H1 (cell line): ENCODE data around the gene OR9G4. TPM values are rescaled to one million over a fixed set of nuclear protein-coding genes. Genes with fewer than 3 reads are reported as not detected.

Source experiments
- CHD1 ChIP-seq: IDR thresholded peaks from 2 replicates; pipeline ENCODE4 v1.6.1; 2012; ENCODE audit warnings: low read depth, low read length, improper control_type of control experiment
- CTBP2 ChIP-seq: IDR thresholded peaks from 2 replicates; pipeline ENCODE4 v1.7.0; 2011; ENCODE audit warnings: borderline replicate concordance, mild to moderate bottlenecking, moderate library complexity, mixed read lengths, low read length; ENCODE audit not compliant: insufficient read depth, insufficient read length
- CTCF ChIP-seq, 3 experiments: IDR thresholded peaks; 1 replicate in 2 of 3; 2 replicates in 1 of 3; pipeline versions ENCODE4 v1.5.1 to v1.6.1; 2011; ENCODE audit warnings: low read length in 3 of 3, mild to moderate bottlenecking in 3 of 3, inconsistent platforms in 2 of 3, low read depth in 1 of 3, moderate library complexity in 1 of 3; ENCODE audit not compliant: insufficient read depth in 1 of 3; ENCODE audit errors: control extremely low read depth in 1 of 3
- JUN ChIP-seq: IDR thresholded peaks from 2 replicates; pipeline ENCODE4 v1.6.1; 2011; ENCODE audit warnings: low read depth, mild to moderate bottlenecking, improper control_type of control experiment, low read length
- KDM4A ChIP-seq: IDR thresholded peaks from one replicate; pipeline ENCODE4 v1.7.1; 2012; ENCODE audit warnings: low read depth, mild to moderate bottlenecking, moderate library complexity, low read length, inconsistent platforms; ENCODE audit not compliant: severe bottlenecking
- NANOG ChIP-seq: IDR thresholded peaks from 2 replicates; pipeline ENCODE4 v1.6.1; 2011; ENCODE audit warnings: low read length, low read depth, mild to moderate bottlenecking, inconsistent platforms; ENCODE audit not compliant: insufficient read depth, poor library complexity, severe bottlenecking
- PHF8 ChIP-seq: fragments of 200-600 bp; sonication (generic); conservative IDR thresholded peaks from 2 replicates; pipeline ENCODE4 v1.7.1; 2012; ENCODE audit warnings: low read depth, mild to moderate bottlenecking, inconsistent platforms, low read length, moderate library complexity
- RFX5 ChIP-seq: IDR thresholded peaks from 2 replicates; pipeline ENCODE4 v1.6.1; 2011; ENCODE audit warnings: low read depth, low read length, improper control_type of control experiment, borderline replicate concordance
- SRF ChIP-seq: IDR thresholded peaks from 2 replicates; pipeline ENCODE4 v1.6.1; 2011; ENCODE audit warnings: mild to moderate bottlenecking, low read depth, low read length, moderate library complexity
- TAF7 ChIP-seq: optimal IDR thresholded peaks from 2 replicates; pipeline ENCODE3; 2011; ENCODE audit warnings: low read depth, mild to moderate bottlenecking, inconsistent platforms, low read length, moderate library complexity, borderline replicate concordance
- polyA plus RNA-seq, 7 experiments: library from polyadenylated mRNA; depleted of rRNA in 3 of 7; stranded (reverse) in 5 of 7; unstranded in 2 of 7; fragments of >200 nt in 5 of 7; fragments of 200-250 nt in 2 of 7; gene quantifications; 1 replicate in 5 of 7; 2 replicates in 1 of 7; 4 replicates in 1 of 7; pipeline versions ENCODE4 v1.2.1 to v1.2.3, GENCODE V29; 2011 to 2013; ENCODE audit warnings: missing spikeins in 2 of 7, mixed read lengths in 2 of 7
- total RNA-seq: library from RNA; stranded (reverse); fragmentation: NEBNext Ultra II Directional; extraction: Animal tissue kit (Norgen Biotek cat#: 25700); gene quantifications from 2 replicates; pipeline ENCODE4 v1.2.1, GENCODE V29; 2021

Gene OR9G4
- total and polyA plus RNA-seq, 2 of the 8 experiments (the other 6 are each of a cell fraction or from before 2014, with no cell fraction given): not detected

DNA sequence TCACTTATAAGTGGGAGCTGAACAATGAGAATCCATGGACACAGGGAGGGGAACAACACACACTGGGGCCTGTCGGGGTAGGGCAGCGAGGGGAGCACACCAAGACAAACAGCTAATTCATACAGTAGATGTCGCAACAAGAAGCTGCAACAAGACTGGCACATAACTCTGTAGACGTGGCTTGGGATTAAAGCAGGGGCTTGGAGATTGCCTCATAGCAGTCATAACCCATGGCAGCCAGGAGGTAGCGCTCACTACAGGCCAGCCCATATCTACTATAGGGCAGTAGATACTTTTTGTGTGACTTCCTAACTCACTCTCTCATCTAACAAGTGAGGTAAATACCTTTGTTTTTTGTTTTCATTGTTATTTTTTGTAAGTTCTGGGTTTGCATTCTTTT is 1.7 kb upstream of the OR9G4 start (continued):
- TF ChIP-seq CTBP2: no peak
- no peak for TF ChIP-seq KDM4A
- no peak for TF ChIP-seq SRF
- TF ChIP-seq TAF7: no peak
- peak; percentile 35 to 63 (median 44) for TF ChIP-seq CTCF (IDR thresholded peaks at IDR 0.05; ENCODE audit: control extremely low read depth in 1 of 3, insufficient read depth in 1 of 3, low read depth in 1 of 3, low read length in 3 of 3)
- TF ChIP-seq CHD1: no peak
- TF ChIP-seq JUN: no peak
- no peak for TF ChIP-seq NANOG
- TF ChIP-seq PHF8: no peak
- no peak for TF ChIP-seq RFX5
